K562 (cell line): ENCODE results near the gene PLCE1. TPM values are rescaled to one million over a fixed set of nuclear protein-coding genes. Genes with fewer than 3 reads are reported as not detected.

Source experiments
- ATAC-seq: fragments of 200-7000 bp; cut with Tn5 transposase; 3 replicates; pipeline ENCODE4 v1.9.1; 2020; ENCODE audit warnings: moderate library complexity
- BruUV-seq: library from RNA; stranded (reverse); fragments of 400-500 nt; replicated peaks from 2 replicates; lab custom pipeline; 2021; lab: Mats Ljungman, UMichigan
- CTCF ChIA-PET: fragments of 300-600 bp; formaldehyde crosslinking; extraction: SDS; loops from one replicate; lab custom pipeline; 2021; ENCODE audit warnings: low intra/inter-chr PET ratio; lab: Yijun Ruan, JAX
- POLR2A ChIA-PET: fragments of 300-600, 350-650 bp; sonication (Branson Sonifier 250); formaldehyde crosslinking; extraction: SDS; loops from one replicate; lab custom pipeline; 2021; ENCODE audit warnings: antibody characterized with exemption, inconsistent platforms; lab: Yijun Ruan, JAX
- DNase-seq, 4 experiments: peaks; one replicate each; pipeline versions ENCODE4 v3.0.0 to v3.0.0-alpha.2; 2011 to 2018; ENCODE audit warnings: low spot score in 3 of 4, mixed read lengths in 3 of 4; ENCODE audit errors: extremely low read depth in 1 of 4
- FAIRE-seq: peaks from 2 replicates; lab custom pipeline; 2011; peaks lifted over from hg19 to GRCh38; lab: Jason Lieb, UNC
- H2AFZ ChIP-seq: 2 replicates; pipeline ENCODE4 v1.6.0; 2011; ENCODE audit warnings: low read depth, low read length, control low read depth, inconsistent platforms
- H3K27ac ChIP-seq: fragments of 200-600 bp; 3 replicates; pipeline ENCODE4 v1.8.0; 2011; ENCODE audit warnings: low read depth, mild to moderate bottlenecking, control low read depth, inconsistent platforms, low read length, moderate library complexity, mixed read lengths; ENCODE audit errors: extremely low read depth
- H3K27me3 ChIP-seq, 2 experiments: fragments of 300-600 bp in 1 of 2; 2 replicates in 1 of 2; 3 replicates in 1 of 2; pipeline versions ENCODE4 v1.6.0 to v1.8.0; 2011; ENCODE audit warnings: inconsistent platforms in 2 of 2, low read length in 2 of 2, mild to moderate bottlenecking in 1 of 2, mixed read lengths in 1 of 2, moderate library complexity in 1 of 2; ENCODE audit not compliant: control insufficient read depth in 2 of 2, insufficient read depth in 2 of 2
- H3K36me3 ChIP-seq: fragments of 300-600 bp; 3 replicates; pipeline ENCODE4 v1.8.0; 2011; ENCODE audit warnings: mild to moderate bottlenecking, low read length, inconsistent platforms; ENCODE audit not compliant: control insufficient read depth, insufficient read depth
- H3K4me1 ChIP-seq, 2 experiments: fragments of 200-600 bp in 1 of 2; replicated peaks in 1 of 2; 2 replicates in 1 of 2; 3 replicates in 1 of 2; pipeline versions ENCODE4 v1.5.1 to v1.8.0; 2011; ENCODE audit warnings: inconsistent platforms in 2 of 2, low read length in 2 of 2, mild to moderate bottlenecking in 1 of 2, mixed read lengths in 1 of 2, moderate library complexity in 1 of 2; ENCODE audit not compliant: control insufficient read depth in 2 of 2, insufficient read depth in 2 of 2
- H3K4me2 ChIP-seq: 2 replicates; pipeline ENCODE4 v1.6.1; 2011; ENCODE audit warnings: low read length, control low read depth, inconsistent platforms, mixed read lengths; ENCODE audit not compliant: insufficient read depth
- H3K4me3 ChIP-seq: fragments of 200-600 bp; sonication (generic), shearing (Covaris generic); 2 replicates; pipeline ENCODE4 v1.5.1; 2016; ENCODE audit warnings: control low read depth, inconsistent platforms
- H3K79me2 ChIP-seq: fragments of 200-600 bp; 3 replicates; pipeline ENCODE4 v1.8.0; 2011; ENCODE audit warnings: low read length, inconsistent platforms; ENCODE audit not compliant: control insufficient read depth, insufficient read depth
- H3K9ac ChIP-seq, 2 experiments: 2 replicates each; pipeline versions ENCODE4 v1.6.0 to v1.6.1; 2011; ENCODE audit warnings: low read depth in 2 of 2, low read length in 2 of 2, control low read depth in 1 of 2, inconsistent platforms in 1 of 2, mild to moderate bottlenecking in 1 of 2, mixed read lengths in 1 of 2; ENCODE audit not compliant: insufficient read depth in 1 of 2
- H3K9me1 ChIP-seq: one replicate; pipeline ENCODE4 v1.6.0; 2011; ENCODE audit warnings: inconsistent platforms, mild to moderate bottlenecking, low read length, moderate library complexity; ENCODE audit not compliant: control insufficient read depth, insufficient read depth
- H3K9me3 ChIP-seq: replicated peaks from 2 replicates; pipeline ENCODE4 v1.5.1; 2011; ENCODE audit warnings: low read depth, low read length, inconsistent platforms; ENCODE audit not compliant: control insufficient read depth, insufficient read depth
- H4K20me1 ChIP-seq: replicated peaks from 2 replicates; pipeline ENCODE4 v1.6.1; 2011; ENCODE audit warnings: low read length, inconsistent platforms, mixed read lengths; ENCODE audit not compliant: control insufficient read depth, insufficient read depth
- CEBPB ChIP-seq: fragments of 450-650 bp; IDR thresholded peaks from 2 replicates; pipeline ENCODE4 v1.6.1; 2016; ENCODE audit warnings: missing genetic modification characterization, missing compliant biosample characterization
- CXXC5 ChIP-seq: fragments of 250-450 bp; sonication (Bioruptor Pico); IDR thresholded peaks from 2 replicates; pipeline ENCODE4 v1.8.0; 2022; ENCODE audit warnings: inconsistent platforms, mild to moderate bottlenecking, moderate library complexity
- HMG20B ChIP-seq: fragments of 250-450 bp; sonication (Bioruptor Pico); IDR thresholded peaks from 2 replicates; pipeline ENCODE4 v1.5.0; 2021; ENCODE audit warnings: mild to moderate bottlenecking
- HNRNPK ChIP-seq: fragments of 200-400 bp; formaldehyde crosslinking; IDR thresholded peaks from one replicate; pipeline ENCODE4 v1.6.1; 2018; ENCODE audit warnings: mild to moderate bottlenecking, low read depth, low read length; ENCODE audit not compliant: poor library complexity, severe bottlenecking
- IRF9 ChIP-seq: fragments of 450-650 bp; IDR thresholded peaks from 2 replicates; pipeline ENCODE4 v1.6.1; 2016; ENCODE audit warnings: missing biosample characterization, missing genetic modification characterization
- MAZ ChIP-seq, 2 experiments: fragments of 450-650 bp in 1 of 2; sonication (generic) in 1 of 2; formaldehyde crosslinking; IDR thresholded peaks in 1 of 2; conservative IDR thresholded peaks in 1 of 2; 2 replicates each; pipeline versions ENCODE4 v1.4.0 to v1.5.0; 2020; ENCODE audit warnings: mild to moderate bottlenecking in 1 of 2, missing genetic modification reagents in 1 of 2
- TCFL5 ChIP-seq: fragments of 250-450 bp; sonication (Bioruptor Pico); conservative IDR thresholded peaks from 2 replicates; pipeline ENCODE4 v1.6.1; 2021; ENCODE audit warnings: mild to moderate bottlenecking, moderate library complexity, matching md5 sums
- ZNF57 ChIP-seq: fragments of 450-650 bp; formaldehyde crosslinking; IDR thresholded peaks from 2 replicates; pipeline ENCODE4 v1.4.0; 2020; ENCODE audit warnings: mild to moderate bottlenecking, moderate library complexity
- ZZZ3 ChIP-seq: fragments of 450-650 bp; IDR thresholded peaks from 2 replicates; pipeline ENCODE4 v1.6.1; 2016; ENCODE audit warnings: antibody characterized with exemption, mild to moderate bottlenecking, moderate library complexity
- WGBS: fragments of 100-300 bp; shearing (Covaris generic); methylation state at CpG from one replicate; pipeline ENCODE4 v1.1.6; 2016; ENCODE audit warnings: low coverage, mixed read lengths; ENCODE audit not compliant: insufficient coverage; ENCODE audit errors: missing lambda C conversion rate; 5-methylcytosine and 5-hydroxymethylcytosine counted together
- in situ Hi-C: fragments of 300-500 bp; cut with MboI; formaldehyde crosslinking; loops from 4 replicates; pipeline ENCODE4 v1.15.0; 2018; ENCODE audit warnings: inconsistent platforms, mixed read lengths
- intact Hi-C: fragments of 100-400 bp; cut with micrococcal nuclease; formaldehyde crosslinking; loops from 2 replicates; pipeline ENCODE4 v1.14.2; 2022
- polyA plus RNA-seq, 8 experiments: library from polyadenylated mRNA; depleted of rRNA in 4 of 8; stranded (reverse) in 5 of 8; unstranded in 3 of 8; fragments of >200 nt; fragmentation: Nextera tagmentation in 2 of 8; fragmentation: Illumina TruSeq in 1 of 8; extraction: Ambion mirVana in 2 of 8; extraction: Trizol in 1 of 8; gene quantifications; 2 replicates each; pipeline versions ENCODE4 v1.2.1 to v1.2.3, GENCODE V29; 2011 to 2014; ENCODE audit warnings: inconsistent platforms in 1 of 8, missing spikeins in 1 of 8
- total RNA-seq, 7 experiments: library from RNA; depleted of rRNA in 6 of 7; stranded (reverse); fragments of >200 nt in 6 of 7; fragmentation: Illumina TruSeq in 2 of 7; extraction: Trizol in 2 of 7; gene quantifications; 2 replicates each; pipeline versions ENCODE4 v1.2.1 to v1.2.3, GENCODE V29; 2011 to 2021; ENCODE audit warnings: low replicate concordance in 1 of 7

PLCE1 gene
- total and polyA plus RNA-seq, 9 of the 15 experiments (the other 6 are each of a cell fraction or from before 2014, with no cell fraction given) = under 0.01 to 0.52 (median 0.13) TPM; not detected in 5

- Histone ChIP-seq H3K9ac (peak overlapping the region in 1 of 2 experiments; percentile 58; a peak in 1 of 4 replicates), H3K9me3 (no peaks in the 10 kb centered on the region), H3K4me1 (peaks cover 0 to 11% of the 10 kb centered on the region in 2 experiments; a peak in 2 of 5 replicates), H4K20me1 (no peaks in the 10 kb centered on the region), H3K4me3 (no peak overlapping the region), H3K27ac (no peak overlapping the region), H3K9me1 (no peaks in the 10 kb centered on the region), H2AFZ (no peak overlapping the region), H3K36me3 (no peaks in the 10 kb centered on the region), H3K27me3 (peaks cover 0 to 22% of the 10 kb centered on the region in 2 experiments; a peak in 3 of 5 replicates), H3K4me2 (no peak overlapping the region)
- CTCF ChIA-PET = no interaction called here
- in situ Hi-C loops = no loop called here
- WGBS = 1% methylated on average over 7 of the region's 25 CpGs
- no peak for TF ChIP-seq HNRNPK
- TF ChIP-seq HMG20B (CRISPR knock-in tag) = no peak
- no peak for TF ChIP-seq MAZ (CRISPR knock-in tag; conservative IDR thresholded peaks at IDR 0.05 in 1 of 2, IDR thresholded peaks at IDR 0.05 in 1 of 2)
- TF ChIP-seq TCFL5 (CRISPR knock-in tag) = no peak
- TF ChIP-seq CXXC5 (CRISPR knock-in tag) = no peak
- no peak for TF ChIP-seq CEBPB (tag)
- TF ChIP-seq IRF9 (tag) = no peak
- no peak for TF ChIP-seq ZNF57
- TF ChIP-seq ZZZ3 = no peak
- TF ChIP-seq, all 486 proteins: peak for 0
- BruUV-seq = no TSS peak
- DNase-seq (no peak), ATAC-seq (peak; percentile 46; the same call in 2 of the 3 replicates), FAIRE-seq (no peak)
- intact Hi-C loops = no loop called here
- POLR2A ChIA-PET = no interaction called here
- no peaks in the 10 kb centered on the region for H3K79me2 ChIP-seq
Observed at GRCh38 chr10:93993414-93993781, 333 bp upstream of the PLCE1 start.
